ENCODE measurements around the gene UST.

DNA sequence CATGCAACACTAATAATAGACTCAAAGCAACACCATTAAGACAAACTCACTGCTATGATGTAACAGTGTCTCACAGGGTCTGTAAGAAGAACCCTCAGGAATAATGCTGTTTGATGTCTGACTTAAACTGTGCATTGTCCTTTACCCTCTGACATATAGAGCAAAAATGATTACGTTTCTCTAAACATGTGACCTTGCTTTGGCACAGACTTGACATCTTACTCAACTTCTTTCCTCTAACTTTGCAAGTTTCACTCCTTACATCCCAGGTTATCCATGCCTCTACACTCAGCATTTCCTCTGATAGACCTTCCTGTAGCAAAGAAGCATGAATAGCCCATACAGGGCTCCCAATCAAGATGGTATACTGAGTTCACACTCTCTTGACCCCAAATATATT lies 252.7 kb downstream of the UST start:
- TF ChIP-seq, protein P1, sequence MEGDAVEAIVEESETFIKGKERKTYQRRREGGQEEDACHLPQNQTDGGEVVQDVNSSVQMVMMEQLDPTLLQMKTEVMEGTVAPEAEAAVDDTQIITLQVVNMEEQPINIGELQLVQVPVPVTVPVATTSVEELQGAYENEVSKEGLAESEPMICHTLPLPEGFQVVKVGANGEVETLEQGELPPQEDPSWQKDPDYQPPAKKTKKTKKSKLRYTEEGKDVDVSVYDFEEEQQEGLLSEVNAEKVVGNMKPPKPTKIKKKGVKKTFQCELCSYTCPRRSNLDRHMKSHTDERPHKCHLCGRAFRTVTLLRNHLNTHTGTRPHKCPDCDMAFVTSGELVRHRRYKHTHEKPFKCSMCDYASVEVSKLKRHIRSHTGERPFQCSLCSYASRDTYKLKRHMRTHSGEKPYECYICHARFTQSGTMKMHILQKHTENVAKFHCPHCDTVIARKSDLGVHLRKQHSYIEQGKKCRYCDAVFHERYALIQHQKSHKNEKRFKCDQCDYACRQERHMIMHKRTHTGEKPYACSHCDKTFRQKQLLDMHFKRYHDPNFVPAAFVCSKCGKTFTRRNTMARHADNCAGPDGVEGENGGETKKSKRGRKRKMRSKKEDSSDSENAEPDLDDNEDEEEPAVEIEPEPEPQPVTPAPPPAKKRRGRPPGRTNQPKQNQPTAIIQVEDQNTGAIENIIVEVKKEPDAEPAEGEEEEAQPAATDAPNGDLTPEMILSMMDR (conservative IDR thresholded peaks at IDR 0.05 in 1 of 2, IDR thresholded peaks at IDR 0.05 in 1 of 2; ENCODE audit: extremely low read depth in 1 of 2, insufficient read depth in 1 of 2, low read depth in 1 of 2, low read length in 2 of 2), result no peak
- TF ChIP-seq EZH2 (IDR thresholded peaks at IDR 0.05; ENCODE audit: borderline replicate concordance, low read length), result no peak

Measured in mammary epithelial cell (primary cell).